Parathyroid adenoma (tissue), 2 donors: Measurements from ENCODE around the gene PREB.
"Not testable (repeated sequence)": the region's sequence is repeated elsewhere in the genome, so short reads cannot be mapped to it uniquely, and the experiment has no call there.

ENCODE experiments used
- H2AFZ ChIP-seq: fragments of 300-600 bp; sonication (generic); one replicate; pipeline ENCODE4 v1.7.0; 2017; ENCODE audit warnings: antibody characterized with exemption, mild to moderate bottlenecking
- H3K27ac ChIP-seq: fragments of 300-600 bp; sonication (generic); one replicate; pipeline ENCODE4 v1.7.0; 2017
- H3K27me3 ChIP-seq: fragments of 300-600 bp; sonication (generic); one replicate; pipeline ENCODE4 v1.7.0; 2017; ENCODE audit warnings: low read length; ENCODE audit not compliant: control insufficient read depth, insufficient read depth
- H3K36me3 ChIP-seq: fragments of 300-600 bp; sonication (generic); one replicate; pipeline ENCODE4 v1.7.0; 2017; ENCODE audit warnings: low read length; ENCODE audit not compliant: control insufficient read depth, insufficient read depth
- H3K4me1 ChIP-seq: fragments of 300-600 bp; sonication (generic); one replicate; pipeline ENCODE4 v1.7.0; 2017; ENCODE audit warnings: control low read depth
- H3K4me2 ChIP-seq: fragments of 300-600 bp; sonication (generic); one replicate; pipeline ENCODE4 v1.7.0; 2017; ENCODE audit warnings: low read length
- H3K4me3 ChIP-seq: fragments of 300-600 bp; sonication (generic); one replicate; pipeline ENCODE4 v1.7.0; 2017; ENCODE audit warnings: low read depth, low read length
- H3K79me2 ChIP-seq: fragments of 300-600 bp; sonication (generic); one replicate; pipeline ENCODE4 v1.7.0; 2017; ENCODE audit warnings: control low read depth
- H3K9ac ChIP-seq: fragments of 300-600 bp; sonication (generic); one replicate; pipeline ENCODE4 v1.7.0; 2017; ENCODE audit warnings: mild to moderate bottlenecking
- H3K9me3 ChIP-seq: fragments of 300-600 bp; sonication (generic); one replicate; pipeline ENCODE4 v1.7.0; 2017; ENCODE audit warnings: low read length; ENCODE audit not compliant: control insufficient read depth
- CTCF ChIP-seq: fragments of 300-600 bp; sonication (generic); IDR thresholded peaks from one replicate; pipeline ENCODE4 v1.7.0; 2017; ENCODE audit warnings: antibody characterized with exemption, mild to moderate bottlenecking
- donor health status: primary hyperparathyroidism.

The PREB gene

GRCh38 chr2:27178469-27178868 lies 44.0 kb upstream of the PREB start:
- no peak overlapping the region for H2AFZ ChIP-seq
- no peak overlapping the region for H3K9ac ChIP-seq
- no peak overlapping the region for H3K4me2 ChIP-seq
- no peak for TF ChIP-seq CTCF
- no peaks in the 10 kb centered on the region for H3K36me3 ChIP-seq
- H3K4me1 ChIP-seq, result peaks cover 4% of the 10 kb centered on the region
- H3K27me3 ChIP-seq, result no peaks in the 10 kb centered on the region
- H3K4me3 ChIP-seq, result no peak overlapping the region
- H3K9me3 ChIP-seq, result no peaks in the 10 kb centered on the region
- no peaks in the 10 kb centered on the region for H3K79me2 ChIP-seq
- H3K27ac ChIP-seq, result no peak overlapping the region

GRCh38 chr2:27177441-27178351 lies 43.3 kb upstream of the PREB start:
- TF ChIP-seq CTCF, result no peak

GRCh38 chr2:27175781-27176180 lies 41.3 kb upstream of the PREB start:
- not testable (repeated sequence) for H3K4me3 ChIP-seq, H3K79me2 ChIP-seq, H3K9ac ChIP-seq, H3K9me3 ChIP-seq, H3K36me3 ChIP-seq, H2AFZ ChIP-seq, H3K4me2 ChIP-seq, H3K27me3 ChIP-seq, H3K4me1 ChIP-seq, H3K27ac ChIP-seq

More at GRCh38 chr2:27177441-27178351, 43.3 kb upstream of the PREB start:
- Histone ChIP-seq H3K9me3 (no peaks in the 10 kb centered on the region), H3K4me1 (peaks cover 4% of the 10 kb centered on the region), H3K79me2 (no peaks in the 10 kb centered on the region), H3K27ac (no peak overlapping the region), H3K4me2 (no peak overlapping the region), H3K4me3 (no peak overlapping the region), H3K36me3 (no peaks in the 10 kb centered on the region), H3K9ac (no peak overlapping the region), H3K27me3 (no peaks in the 10 kb centered on the region), H2AFZ (no peak overlapping the region)

DNA sequence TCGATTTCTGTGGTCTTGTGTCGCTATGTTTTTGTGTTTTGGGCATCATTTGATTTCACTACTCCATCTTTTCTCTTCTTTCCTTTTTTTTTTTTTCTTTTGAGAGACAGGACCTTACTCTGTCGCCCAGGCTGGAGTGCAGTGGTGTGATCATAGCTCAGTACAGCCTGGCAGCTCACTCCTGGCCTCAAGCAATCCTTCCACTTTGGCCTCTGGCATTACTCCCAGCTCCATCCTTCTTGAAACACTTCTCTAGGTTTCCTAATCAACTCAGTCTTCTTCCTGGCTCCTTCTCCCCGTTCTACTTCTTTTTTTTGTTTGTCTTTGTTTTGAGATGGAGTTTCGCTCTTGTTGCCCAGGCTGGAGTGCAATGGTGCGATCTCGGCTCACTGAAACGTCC lies 40.9 kb upstream of the PREB start:
- Histone ChIP-seq H3K27ac (no peak overlapping the region), H3K36me3 (no peaks in the 10 kb centered on the region), H3K4me2 (no peak overlapping the region), H3K9me3 (no peaks in the 10 kb centered on the region), H3K79me2 (no peaks in the 10 kb centered on the region), H2AFZ (no peak overlapping the region), H3K4me3 (no peak overlapping the region), H3K4me1 (peaks cover 4% of the 10 kb centered on the region), H3K27me3 (no peaks in the 10 kb centered on the region), H3K9ac (no peak overlapping the region)
- TF ChIP-seq CTCF, result no peak

- Histone ChIP-seq H3K27me3 (no peaks in the 10 kb centered on the region), H3K9me3 (no peaks in the 10 kb centered on the region), H3K4me1 (peaks cover 4% of the 10 kb centered on the region), H3K27ac (no peak overlapping the region), H3K36me3 (no peaks in the 10 kb centered on the region), H3K9ac (no peak overlapping the region), H2AFZ (no peak overlapping the region), H3K4me2 (no peak overlapping the region), H3K79me2 (no peaks in the 10 kb centered on the region), H3K4me3 (no peak overlapping the region)
- TF ChIP-seq CTCF, result no peak
Observed at GRCh38 chr2:27174638-27175037, 40.2 kb upstream of the PREB start.
